K562 (cell line): Measurements from ENCODE around the gene HGS. TPM values are rescaled to one million over a fixed set of nuclear protein-coding genes. Genes with fewer than 3 reads are reported as not detected.

ENCODE experiments used
- ATAC-seq: fragments of 200-7000 bp; cut with Tn5 transposase; 3 replicates; pipeline ENCODE4 v1.9.1; 2020; ENCODE audit warnings: moderate library complexity
- BruUV-seq: library from RNA; stranded (reverse); fragments of 400-500 nt; replicated peaks from 2 replicates; lab custom pipeline; 2021; lab: Mats Ljungman, UMichigan
- CTCF ChIA-PET: fragments of 300-600 bp; formaldehyde crosslinking; extraction: SDS; loops from one replicate; lab custom pipeline; 2021; ENCODE audit warnings: low intra/inter-chr PET ratio; lab: Yijun Ruan, JAX
- POLR2A ChIA-PET: fragments of 300-600, 350-650 bp; sonication (Branson Sonifier 250); formaldehyde crosslinking; extraction: SDS; loops from one replicate; lab custom pipeline; 2021; ENCODE audit warnings: antibody characterized with exemption, inconsistent platforms; lab: Yijun Ruan, JAX
- DNase-seq, 4 experiments: peaks; one replicate each; pipeline versions ENCODE4 v3.0.0 to v3.0.0-alpha.2; 2011 to 2018; ENCODE audit warnings: low spot score in 3 of 4, mixed read lengths in 3 of 4; ENCODE audit errors: extremely low read depth in 1 of 4
- FAIRE-seq: peaks from 2 replicates; lab custom pipeline; 2011; peaks lifted over from hg19 to GRCh38; lab: Jason Lieb, UNC
- H2AFZ ChIP-seq: 2 replicates; pipeline ENCODE4 v1.6.0; 2011; ENCODE audit warnings: low read depth, low read length, control low read depth, inconsistent platforms
- H3K27ac ChIP-seq: fragments of 200-600 bp; 3 replicates; pipeline ENCODE4 v1.8.0; 2011; ENCODE audit warnings: low read depth, mild to moderate bottlenecking, control low read depth, inconsistent platforms, low read length, moderate library complexity, mixed read lengths; ENCODE audit errors: extremely low read depth
- H3K27me3 ChIP-seq, 2 experiments: fragments of 300-600 bp in 1 of 2; 2 replicates in 1 of 2; 3 replicates in 1 of 2; pipeline versions ENCODE4 v1.6.0 to v1.8.0; 2011; ENCODE audit warnings: inconsistent platforms in 2 of 2, low read length in 2 of 2, mild to moderate bottlenecking in 1 of 2, mixed read lengths in 1 of 2, moderate library complexity in 1 of 2; ENCODE audit not compliant: control insufficient read depth in 2 of 2, insufficient read depth in 2 of 2
- H3K36me3 ChIP-seq: fragments of 300-600 bp; 3 replicates; pipeline ENCODE4 v1.8.0; 2011; ENCODE audit warnings: mild to moderate bottlenecking, low read length, inconsistent platforms; ENCODE audit not compliant: control insufficient read depth, insufficient read depth
- H3K4me1 ChIP-seq, 2 experiments: fragments of 200-600 bp in 1 of 2; replicated peaks in 1 of 2; 2 replicates in 1 of 2; 3 replicates in 1 of 2; pipeline versions ENCODE4 v1.5.1 to v1.8.0; 2011; ENCODE audit warnings: inconsistent platforms in 2 of 2, low read length in 2 of 2, mild to moderate bottlenecking in 1 of 2, mixed read lengths in 1 of 2, moderate library complexity in 1 of 2; ENCODE audit not compliant: control insufficient read depth in 2 of 2, insufficient read depth in 2 of 2
- H3K4me2 ChIP-seq: 2 replicates; pipeline ENCODE4 v1.6.1; 2011; ENCODE audit warnings: low read length, control low read depth, inconsistent platforms, mixed read lengths; ENCODE audit not compliant: insufficient read depth
- H3K4me3 ChIP-seq: fragments of 200-600 bp; sonication (generic), shearing (Covaris generic); 2 replicates; pipeline ENCODE4 v1.5.1; 2016; ENCODE audit warnings: control low read depth, inconsistent platforms
- H3K79me2 ChIP-seq: fragments of 200-600 bp; 3 replicates; pipeline ENCODE4 v1.8.0; 2011; ENCODE audit warnings: low read length, inconsistent platforms; ENCODE audit not compliant: control insufficient read depth, insufficient read depth
- H3K9ac ChIP-seq, 2 experiments: 2 replicates each; pipeline versions ENCODE4 v1.6.0 to v1.6.1; 2011; ENCODE audit warnings: low read depth in 2 of 2, low read length in 2 of 2, control low read depth in 1 of 2, inconsistent platforms in 1 of 2, mild to moderate bottlenecking in 1 of 2, mixed read lengths in 1 of 2; ENCODE audit not compliant: insufficient read depth in 1 of 2
- H3K9me1 ChIP-seq: one replicate; pipeline ENCODE4 v1.6.0; 2011; ENCODE audit warnings: inconsistent platforms, mild to moderate bottlenecking, low read length, moderate library complexity; ENCODE audit not compliant: control insufficient read depth, insufficient read depth
- H3K9me3 ChIP-seq: replicated peaks from 2 replicates; pipeline ENCODE4 v1.5.1; 2011; ENCODE audit warnings: low read depth, low read length, inconsistent platforms; ENCODE audit not compliant: control insufficient read depth, insufficient read depth
- H4K20me1 ChIP-seq: replicated peaks from 2 replicates; pipeline ENCODE4 v1.6.1; 2011; ENCODE audit warnings: low read length, inconsistent platforms, mixed read lengths; ENCODE audit not compliant: control insufficient read depth, insufficient read depth
- EP300 ChIP-seq: IDR thresholded peaks from 2 replicates; pipeline ENCODE4 v1.6.1; 2012; ENCODE audit warnings: low read length, improper control_type of control experiment
- HNRNPL ChIP-seq: fragments of 200-400 bp; formaldehyde crosslinking; IDR thresholded peaks from 2 replicates; pipeline ENCODE4 v1.6.1; 2017; ENCODE audit warnings: low read depth, mild to moderate bottlenecking, low read length
- NUFIP1 ChIP-seq: fragments of 450-650 bp; IDR thresholded peaks from 2 replicates; pipeline ENCODE4 v1.6.1; 2018; ENCODE audit not compliant: partially characterized antibody
- POLR2G ChIP-seq: fragments of 200-400 bp; formaldehyde crosslinking; IDR thresholded peaks from 2 replicates; pipeline ENCODE4 v1.6.1; 2017; ENCODE audit warnings: low read depth, mild to moderate bottlenecking, antibody characterized with exemption, low read length, moderate library complexity
- RBFOX2 ChIP-seq: fragments of 200-400 bp; formaldehyde crosslinking; IDR thresholded peaks from 2 replicates; pipeline ENCODE4 v1.6.1; 2017; ENCODE audit warnings: low read depth, mild to moderate bottlenecking, low read length, moderate library complexity
- TEAD4 ChIP-seq, 2 experiments: sonication (generic) in 1 of 2; formaldehyde crosslinking in 1 of 2; IDR thresholded peaks; 2 replicates each; pipeline versions ENCODE4 v1.6.1 to v1.8.0; 2012 to 2022; ENCODE audit warnings: borderline replicate concordance in 1 of 2, inconsistent platforms in 1 of 2, low read length in 1 of 2, mild to moderate bottlenecking in 1 of 2, missing genetic modification reagents in 1 of 2
- WGBS: fragments of 100-300 bp; shearing (Covaris generic); methylation state at CpG from one replicate; pipeline ENCODE4 v1.1.6; 2016; ENCODE audit warnings: low coverage, mixed read lengths; ENCODE audit not compliant: insufficient coverage; ENCODE audit errors: missing lambda C conversion rate; 5-methylcytosine and 5-hydroxymethylcytosine counted together
- in situ Hi-C: fragments of 300-500 bp; cut with MboI; formaldehyde crosslinking; loops from 4 replicates; pipeline ENCODE4 v1.15.0; 2018; ENCODE audit warnings: inconsistent platforms, mixed read lengths
- intact Hi-C: fragments of 100-400 bp; cut with micrococcal nuclease; formaldehyde crosslinking; loops from 2 replicates; pipeline ENCODE4 v1.14.2; 2022
- polyA plus RNA-seq, 8 experiments: library from polyadenylated mRNA; depleted of rRNA in 4 of 8; stranded (reverse) in 5 of 8; unstranded in 3 of 8; fragments of >200 nt; fragmentation: Nextera tagmentation in 2 of 8; fragmentation: Illumina TruSeq in 1 of 8; extraction: Ambion mirVana in 2 of 8; extraction: Trizol in 1 of 8; gene quantifications; 2 replicates each; pipeline versions ENCODE4 v1.2.1 to v1.2.3, GENCODE V29; 2011 to 2014; ENCODE audit warnings: inconsistent platforms in 1 of 8, missing spikeins in 1 of 8
- total RNA-seq, 7 experiments: library from RNA; depleted of rRNA in 6 of 7; stranded (reverse); fragments of >200 nt in 6 of 7; fragmentation: Illumina TruSeq in 2 of 7; extraction: Trizol in 2 of 7; gene quantifications; 2 replicates each; pipeline versions ENCODE4 v1.2.1 to v1.2.3, GENCODE V29; 2011 to 2021; ENCODE audit warnings: low replicate concordance in 1 of 7

The HGS gene
- total and polyA plus RNA-seq, 9 of the 15 experiments (the other 6 are each of a cell fraction or from before 2014, with no cell fraction given) = 3.9 to 176 (median 77.1) TPM

GRCh38 chr17:81696218-81696941 is 12.6 kb downstream of the HGS start:
- DNase-seq (no peak), ATAC-seq (no peak), FAIRE-seq (no peak)
- ChIA-PET CTCF (no interaction called here), POLR2A (interaction anchor here (0.7 to 2.4 kb wide), 3 partner anchors 12 to 255 kb away, joined by 3 to 24 read pairs (median 3); partner anchors contain the start of genes ARL16 and HGS)
- Histone ChIP-seq H3K27ac (no peak overlapping the region), H3K4me1 (peaks cover 6 to 52% of the 10 kb centered on the region in 2 experiments; a peak in 4 of 5 replicates), H3K9me1 (no peaks in the 10 kb centered on the region), H3K9me3 (no peaks in the 10 kb centered on the region), H3K27me3 (no peaks in the 10 kb centered on the region), H3K4me3 (no peak overlapping the region), H2AFZ (no peak overlapping the region), H3K4me2 (no peak overlapping the region), H4K20me1 (peaks cover 8% of the 10 kb centered on the region), H3K36me3 (peaks cover 96% of the 10 kb centered on the region), H3K79me2 (peaks cover 12% of the 10 kb centered on the region), H3K9ac (no peak overlapping the region)
- in situ Hi-C loops = no loop called here
- intact Hi-C loops = no loop called here
- BruUV-seq = no TSS peak
- TF ChIP-seq POLR2G = peak; percentile 70
- peak; percentile 78; the same call in 1 of the 2 replicates for TF ChIP-seq HNRNPL
- no peak for TF ChIP-seq TEAD4 (IDR thresholded peaks at IDR 0.05; ENCODE audit: low read length)
- TF ChIP-seq TEAD4 (CRISPR knock-in tag; IDR thresholded peaks at IDR 0.05; ENCODE audit: borderline replicate concordance) = no peak
- no peak for TF ChIP-seq EP300
- no peak for TF ChIP-seq NUFIP1
- peak; percentile 57 for TF ChIP-seq RBFOX2
- 98% methylated on average over 31 of the region's 40 CpGs for WGBS
